Pons (tissue), 1 donor: Measurements from ENCODE around the gene ZNF598.
"Not testable (repeated sequence)": the region's sequence is repeated elsewhere in the genome, so short reads cannot be mapped to it uniquely, and the experiment has no call there.

Source experiments
- DNase-seq: peaks from one replicate; pipeline ENCODE4 v3.0.0-alpha.2; 2016; ENCODE audit warnings: low spot score

The ZNF598 gene

GRCh38 chr16:1958143-1958491 lies 51.5 kb downstream of the ZNF598 start:
- DNase-seq: not testable (repeated sequence)

DNA sequence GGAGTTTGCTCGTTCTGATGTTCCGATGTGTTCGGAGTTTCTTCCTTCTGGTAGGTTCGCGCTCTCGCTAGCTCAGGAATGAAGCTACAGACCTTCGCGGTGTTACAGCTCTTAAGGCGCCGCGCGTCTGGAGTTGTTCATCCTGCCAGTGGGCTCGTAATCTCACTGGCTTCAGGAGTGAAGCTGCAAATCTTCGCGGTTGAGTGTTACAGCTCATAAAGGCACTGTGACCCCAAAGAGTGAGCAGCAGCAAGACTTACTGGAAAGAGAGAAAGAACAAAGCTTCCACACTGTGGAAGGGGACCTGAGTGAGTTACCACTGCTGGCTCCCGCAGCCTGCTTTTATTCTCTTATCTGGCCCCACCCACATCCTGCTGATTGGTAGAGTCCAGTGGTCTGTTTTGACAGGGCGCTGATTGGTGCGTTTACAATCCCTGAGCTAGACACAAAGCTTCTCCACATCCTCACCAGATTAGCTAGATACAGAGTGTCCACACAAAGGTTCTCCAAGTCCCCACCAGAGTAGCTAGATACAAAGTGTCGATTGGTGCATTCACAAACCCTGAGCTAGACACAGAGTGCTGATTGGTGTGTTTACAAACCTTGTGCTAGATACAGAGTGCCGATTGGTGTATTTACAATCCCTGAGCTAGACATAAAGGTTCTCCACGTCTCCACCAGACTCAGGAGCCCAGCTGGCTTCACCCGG lies 52.0 kb downstream of the ZNF598 start:
- not testable (repeated sequence) for DNase-seq

DNA sequence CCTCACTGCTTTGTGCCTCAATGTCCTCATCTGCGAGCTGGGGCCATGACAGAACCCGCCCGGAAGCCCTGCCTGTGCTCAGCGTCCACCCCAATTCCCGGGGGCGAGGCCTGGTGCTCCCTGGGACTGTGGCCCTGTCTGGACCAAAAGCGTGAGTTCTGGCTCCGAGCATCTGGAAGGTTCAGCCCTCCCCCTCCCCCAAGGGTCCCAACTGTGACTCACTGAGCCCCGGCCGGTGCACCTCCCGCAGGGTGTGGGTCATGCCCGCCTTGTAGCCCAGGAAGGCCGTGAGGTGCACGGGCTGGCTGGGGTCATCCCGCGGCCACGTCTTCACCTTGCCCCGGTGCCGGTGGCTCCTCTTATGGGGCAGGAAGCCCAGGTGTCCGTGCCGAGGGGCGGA lies 55.9 kb downstream of the ZNF598 start:
- no peak for DNase-seq

DNA sequence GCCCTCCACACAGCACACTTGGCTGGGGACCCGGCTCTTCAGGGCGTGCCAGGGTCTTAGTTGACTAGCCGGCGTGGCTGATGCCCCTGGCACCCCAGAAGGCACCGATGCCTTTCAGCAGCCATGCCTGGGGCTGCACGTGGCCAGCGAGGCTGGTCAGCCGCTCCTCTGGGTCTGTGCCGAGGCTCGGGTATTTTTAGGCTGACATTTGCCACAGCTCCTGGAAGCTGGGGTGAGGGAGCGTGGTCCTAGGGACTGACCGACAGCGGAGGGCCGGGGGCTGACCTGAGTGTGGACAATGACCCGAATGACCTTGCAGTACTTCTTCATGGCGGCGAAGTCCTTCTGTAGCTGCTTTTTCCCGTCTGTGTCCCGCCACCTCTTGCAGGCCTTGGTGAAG lies 59.1 kb downstream of the ZNF598 start:
- no peak for DNase-seq

DNA sequence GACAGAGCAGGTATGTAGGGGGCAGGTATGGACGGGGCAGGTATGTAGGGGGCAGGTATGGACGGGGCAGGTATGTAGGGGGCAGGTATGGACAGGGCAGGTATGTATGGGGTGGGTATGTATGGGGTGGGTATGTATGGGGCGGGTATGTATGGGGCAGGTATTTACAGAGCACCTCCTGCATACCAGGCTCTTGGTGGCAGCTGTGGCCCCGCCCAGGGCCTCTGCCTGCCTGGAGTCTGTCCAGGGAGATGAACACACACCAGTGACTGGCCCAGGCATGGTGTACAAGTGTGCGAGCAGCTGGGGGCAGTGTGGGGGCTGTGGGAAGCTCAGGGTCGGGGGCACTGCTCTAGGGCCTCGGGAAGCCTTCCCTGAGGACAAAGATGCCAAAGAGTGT lies 59.6 kb downstream of the ZNF598 start:
- DNase-seq: no peak

GRCh38 chr16:1949507-1949906 lies 60.1 kb downstream of the ZNF598 start:
- DNase-seq: no peak
